GM21576 (cell line): ENCODE data around the gene KIAA0513.

ENCODE experiments used
- ATAC-seq: cut with Tn5 transposase; IDR thresholded peaks from one replicate; pipeline ENCODE4 v1.9.1; 2021; ENCODE audit warnings: mild to moderate bottlenecking, moderate library complexity; ENCODE audit not compliant: unreplicated experiment

The KIAA0513 gene

GRCh38 chr16:85085721-85086120 is 58.1 kb downstream of the KIAA0513 start:
- ATAC-seq: no peak

GRCh38 chr16:85086347-85087291 is 59.0 kb downstream of the KIAA0513 start:
- ATAC-seq: no peak

GRCh38 chr16:85087899-85088569 is 60.4 kb downstream of the KIAA0513 start:
- ATAC-seq: no peak

DNA sequence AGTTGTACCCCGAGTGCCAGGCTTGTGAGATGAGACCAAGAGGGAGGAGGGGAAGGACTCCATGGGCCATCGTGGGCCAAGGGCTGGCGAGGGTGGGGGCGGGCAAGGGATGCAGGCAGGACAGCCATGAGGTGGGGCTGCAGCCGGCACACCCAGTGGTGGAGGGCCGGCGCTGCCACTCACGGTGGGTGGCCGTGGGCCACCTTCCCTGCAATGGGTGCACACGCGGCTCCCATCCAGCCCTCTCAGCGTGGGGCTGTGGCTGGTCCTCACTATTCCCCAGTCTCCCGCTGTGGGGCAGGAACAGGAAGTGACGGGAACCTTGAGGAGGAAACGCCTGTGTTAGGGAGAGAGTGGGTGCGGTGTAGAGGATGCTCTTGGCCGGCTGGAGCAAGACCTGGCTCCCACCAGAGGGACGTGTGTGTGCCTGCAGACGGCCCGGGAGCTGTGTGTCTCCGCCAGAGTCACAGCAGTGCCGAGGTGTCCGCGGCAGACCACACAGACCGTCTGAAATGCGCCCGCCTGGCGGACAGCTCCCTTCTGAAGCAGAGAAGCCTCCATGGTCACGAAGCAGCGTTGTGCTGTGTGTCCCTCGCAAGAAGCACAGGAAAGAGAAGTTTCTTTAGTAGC is 61.1 kb downstream of the KIAA0513 start:
- ATAC-seq: no peak

DNA sequence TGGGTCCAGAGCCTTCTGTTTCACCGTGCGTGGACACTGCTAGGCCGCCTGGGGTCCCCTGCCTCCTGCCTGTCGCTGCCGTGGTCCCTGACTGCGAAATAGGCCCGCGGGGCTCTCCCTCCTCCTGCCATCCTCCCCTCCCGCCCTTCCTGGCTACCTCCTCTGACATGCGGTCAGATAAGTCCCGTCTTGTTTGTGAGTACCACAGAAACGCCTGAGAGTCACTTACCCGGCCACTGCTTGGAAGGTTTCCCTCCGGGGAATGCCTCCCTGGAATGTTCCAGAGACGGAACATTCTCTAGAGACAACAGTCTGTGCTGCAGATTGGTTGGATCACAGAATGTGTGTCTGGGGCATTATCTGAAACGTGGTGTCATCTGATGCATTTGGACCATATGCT is 61.9 kb downstream of the KIAA0513 start:
- no peak for ATAC-seq

DNA sequence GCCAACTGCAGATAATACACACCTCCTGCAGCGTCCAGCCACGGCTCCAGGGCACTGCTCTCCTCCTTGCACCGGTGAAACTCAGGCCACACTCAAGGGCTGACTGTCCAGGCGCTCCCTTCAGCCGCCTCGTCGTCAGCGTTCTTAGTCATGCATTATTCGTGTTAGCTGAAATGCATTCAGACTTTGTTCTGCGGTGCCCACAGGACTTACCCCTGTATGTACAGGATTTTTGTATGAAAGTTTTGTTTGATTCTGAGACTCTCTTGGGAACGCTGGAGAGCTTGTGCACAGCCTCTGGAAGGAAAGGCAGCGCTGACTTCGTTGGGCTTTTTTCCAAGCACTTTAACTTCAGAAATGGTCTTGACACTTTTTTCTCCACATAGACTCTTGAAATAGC is 62.6 kb downstream of the KIAA0513 start:
- ATAC-seq: no peak

DNA sequence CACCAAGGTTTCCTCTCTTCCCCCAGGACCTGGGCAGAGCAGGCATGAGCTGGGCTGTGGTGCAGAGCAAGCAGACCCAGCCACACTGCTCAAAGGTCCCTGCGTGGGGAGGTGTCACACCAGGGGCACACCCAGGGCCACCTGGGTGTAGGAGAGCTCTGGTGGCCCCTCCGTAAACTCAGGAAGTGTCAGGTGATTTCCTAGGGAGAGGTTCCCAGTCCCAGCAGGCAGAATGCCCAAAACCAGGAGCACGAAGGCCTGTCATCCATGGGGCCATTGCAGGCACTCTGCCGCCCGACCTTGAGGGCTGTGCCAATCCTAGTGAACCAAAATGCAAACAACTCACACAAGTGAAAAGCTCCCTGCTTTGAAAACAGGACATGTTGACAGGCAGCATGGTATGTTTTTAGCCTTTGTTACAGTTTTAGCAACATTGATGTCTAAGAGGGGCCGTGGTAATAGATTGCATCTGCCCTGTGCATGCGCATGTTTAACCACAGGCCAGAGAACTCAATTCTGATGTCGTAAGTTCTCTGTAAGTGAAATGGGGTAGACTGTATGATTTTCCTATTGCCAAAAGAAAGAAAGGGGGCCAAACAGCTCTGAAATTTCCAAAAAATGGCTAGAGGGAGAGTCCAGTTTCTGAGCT is 63.4 kb downstream of the KIAA0513 start:
- no peak for ATAC-seq

GRCh38 chr16:85091522-85091910 is 63.9 kb downstream of the KIAA0513 start:
- ATAC-seq: no peak

DNA sequence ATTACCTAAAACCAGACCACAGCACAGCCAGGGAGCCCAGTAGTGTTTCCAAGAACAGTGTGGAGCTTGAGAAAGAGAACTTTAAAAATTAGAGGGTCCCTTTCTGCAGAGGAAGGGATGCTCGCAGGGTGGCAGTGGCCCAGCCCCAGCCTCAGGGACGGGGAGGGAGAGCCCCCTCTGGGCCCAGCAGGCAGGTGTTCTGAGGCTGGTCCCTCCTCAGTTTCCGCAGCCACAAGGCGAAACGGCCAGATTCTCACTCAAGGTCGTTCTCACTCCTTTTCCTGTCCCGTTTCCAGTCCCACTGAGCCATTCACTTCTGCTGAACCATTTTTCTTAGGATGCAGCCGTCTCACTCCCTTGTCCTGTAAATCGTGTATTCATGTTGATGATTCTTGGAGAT is 64.7 kb downstream of the KIAA0513 start:
- ATAC-seq: no peak

DNA sequence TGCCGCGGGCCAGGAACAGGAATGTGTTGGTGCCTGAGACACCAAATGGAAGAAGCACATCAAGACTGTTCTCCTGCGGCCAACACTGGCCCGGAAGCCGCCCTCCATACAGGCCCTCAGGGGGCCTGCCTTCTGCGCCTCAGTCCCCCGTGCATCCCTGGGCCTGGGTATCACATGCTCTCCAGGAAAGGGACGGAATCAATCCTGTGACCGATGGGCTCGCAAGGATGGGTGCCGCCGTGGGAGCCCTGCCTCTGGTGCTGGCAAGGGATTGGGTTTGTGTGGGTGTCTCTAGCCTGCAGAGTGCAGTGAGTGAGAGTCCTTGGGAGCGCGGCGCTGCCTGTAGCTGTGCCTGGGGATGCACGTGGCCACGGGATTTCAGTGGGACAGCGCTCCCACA is 65.3 kb downstream of the KIAA0513 start:
- ATAC-seq: no peak

DNA sequence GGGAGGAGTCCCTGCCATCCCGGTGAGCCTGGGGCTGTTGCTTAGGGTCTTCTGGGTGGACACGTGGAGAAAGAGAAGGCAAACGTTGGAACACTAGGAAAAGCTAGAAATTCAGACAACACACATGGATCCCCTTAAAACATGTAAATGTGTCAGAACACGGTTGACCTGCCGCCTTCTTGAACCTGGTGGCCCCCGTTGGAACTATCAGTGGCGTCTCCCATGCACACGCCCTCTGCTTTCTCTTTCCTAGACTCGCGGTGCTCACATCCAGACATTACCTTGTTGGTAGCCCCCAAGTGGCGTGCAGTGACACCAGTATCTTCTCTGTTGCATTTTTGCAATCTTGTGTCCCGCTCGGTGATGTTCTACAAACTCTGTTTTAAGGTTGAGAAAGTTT is 66.1 kb downstream of the KIAA0513 start:
- no peak for ATAC-seq

DNA sequence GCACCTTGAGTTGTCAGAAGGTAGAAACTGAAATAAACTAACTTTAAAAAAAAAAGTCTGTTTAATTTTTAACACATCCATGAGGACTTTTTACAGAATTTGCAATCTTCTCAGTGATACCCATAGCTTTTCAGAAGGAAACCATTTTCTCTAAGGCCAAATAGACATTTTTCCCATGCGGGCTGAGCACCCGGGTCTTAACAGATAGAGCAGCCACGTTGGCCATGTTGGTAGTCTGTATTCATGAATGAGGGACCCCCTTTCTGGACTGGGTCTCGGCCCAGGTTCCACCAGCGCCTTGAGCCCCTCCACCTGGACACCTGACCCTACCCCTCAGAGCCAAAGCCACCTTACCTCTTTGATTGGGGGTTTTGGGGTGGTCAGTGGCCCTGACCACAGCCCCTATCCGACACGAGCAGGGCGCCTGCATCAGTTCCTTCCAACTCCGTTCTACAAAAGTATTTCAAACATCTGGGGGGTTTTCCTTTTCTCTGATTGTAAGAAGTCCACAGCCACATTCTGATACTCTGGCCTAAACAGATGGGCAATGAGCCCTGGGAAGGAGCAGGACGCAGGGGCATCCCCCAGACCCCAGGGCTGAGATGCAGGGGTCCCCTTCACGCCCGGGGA is 66.7 kb downstream of the KIAA0513 start:
- no peak for ATAC-seq

- no peak for ATAC-seq
Measured at GRCh38 chr16:85094812-85095211, 67.2 kb downstream of the KIAA0513 start.

GRCh38 chr16:85096921-85097320 is 69.3 kb downstream of the KIAA0513 start:
- ATAC-seq: no peak

GRCh38 chr16:85098565-85098964 is 71.0 kb downstream of the KIAA0513 start:
- ATAC-seq: no peak

- ATAC-seq: no peak
Measured at GRCh38 chr16:85100265-85100664, 72.7 kb downstream of the KIAA0513 start.

GRCh38 chr16:85101956-85102630 is 74.5 kb downstream of the KIAA0513 start:
- no peak for ATAC-seq

- no peak for ATAC-seq
Measured at GRCh38 chr16:85103114-85104079, 75.8 kb downstream of the KIAA0513 start.

DNA sequence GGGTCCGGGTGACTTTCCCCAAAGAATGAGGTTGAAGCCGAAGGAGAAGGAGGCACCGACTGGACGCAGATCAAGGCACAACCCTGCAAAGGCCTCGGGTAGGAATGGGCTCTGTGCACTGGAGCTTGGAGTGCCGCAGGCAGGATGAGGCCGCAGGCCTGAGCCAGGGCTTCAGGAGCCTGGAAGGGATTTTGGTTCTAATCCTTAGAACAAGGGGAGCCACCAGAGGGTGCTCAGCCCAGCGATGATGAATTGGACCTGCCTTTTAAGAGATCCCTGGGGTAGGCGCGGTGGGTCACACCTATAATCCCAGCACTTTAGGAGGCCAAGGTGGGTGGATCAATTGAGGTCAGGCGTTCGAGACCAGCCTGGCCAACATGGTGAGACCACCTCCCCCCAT is 76.6 kb downstream of the KIAA0513 start:
- ATAC-seq: no peak
